Caco-2 (cell line): ENCODE results near the gene NDEL1. TPM values are rescaled to one million over a fixed set of nuclear protein-coding genes. Genes with fewer than 3 reads are reported as not detected.
"Not testable (repeated sequence)": the region's sequence is repeated elsewhere in the genome, so short reads cannot be mapped to it uniquely, and the experiment has no call there.

ENCODE experiments used
- BruUV-seq: library from RNA; stranded (reverse); fragments of 400-500 nt; replicated peaks from 2 replicates; lab custom pipeline; 2021; lab: Mats Ljungman, UMichigan
- CTCF ChIA-PET: fragments of 300-600 bp; sonication (Branson Sonifier 250); formaldehyde crosslinking; loops from one replicate; lab custom pipeline; 2022; ENCODE audit warnings: antibody characterized with exemption; lab: Charles Lee
- POLR2A ChIA-PET: fragments of 300-600 bp; sonication (Branson Sonifier 250); formaldehyde crosslinking; loops from one replicate; lab custom pipeline; 2022; ENCODE audit warnings: antibody characterized with exemption; lab: Charles Lee
- DNase-seq, 2 experiments: peaks; one replicate each; pipeline versions ENCODE4 v3.0.0 to v3.0.0-alpha.2; 2020 to 2022
- H3K27me3 ChIP-seq: replicated peaks from 2 replicates; pipeline ENCODE4 v1.6.0; 2011; ENCODE audit warnings: low read length; ENCODE audit not compliant: control insufficient read depth, insufficient read depth
- H3K36me3 ChIP-seq: 2 replicates; pipeline ENCODE4 v1.5.1; 2011; ENCODE audit warnings: low read length; ENCODE audit not compliant: control insufficient read depth, insufficient read depth
- H3K4me1 ChIP-seq: fragments of 250-450 bp; sonication (Bioruptor Pico); 2 replicates; pipeline ENCODE4 v1.5.1; 2020; ENCODE audit warnings: mild to moderate bottlenecking
- H3K4me3 ChIP-seq: 2 replicates; pipeline ENCODE4 v1.5.1; 2011; ENCODE audit warnings: low read depth, mild to moderate bottlenecking, control low read depth, low read length
- H3K9me3 ChIP-seq: fragments of 250-450 bp; sonication (Bioruptor Pico); 2 replicates; pipeline ENCODE4 v1.5.1; 2020; ENCODE audit warnings: mild to moderate bottlenecking, moderate library complexity
- H3K27ac Mint-ChIP-seq: one replicate; pipeline ENCODE4 v1.8.0; 2022; ENCODE audit warnings: mixed read lengths; ENCODE audit not compliant: unreplicated experiment
- H3K27me3 Mint-ChIP-seq: one replicate; pipeline ENCODE4 v1.8.0; 2022; ENCODE audit warnings: mixed read lengths; ENCODE audit not compliant: insufficient read depth, unreplicated experiment
- H3K36me3 Mint-ChIP-seq: one replicate; pipeline ENCODE4 v1.8.0; 2022; ENCODE audit warnings: mild to moderate bottlenecking, mixed read lengths; ENCODE audit not compliant: insufficient read depth, unreplicated experiment
- H3K4me1 Mint-ChIP-seq: one replicate; pipeline ENCODE4 v1.8.0; 2022; ENCODE audit warnings: low read depth, mixed read lengths; ENCODE audit not compliant: unreplicated experiment
- H3K4me3 Mint-ChIP-seq: one replicate; pipeline ENCODE4 v1.8.0; 2022; ENCODE audit warnings: mild to moderate bottlenecking, moderate library complexity, mixed read lengths; ENCODE audit not compliant: unreplicated experiment
- H3K9me3 Mint-ChIP-seq: one replicate; pipeline ENCODE4 v1.8.0; 2022; ENCODE audit warnings: mixed read lengths; ENCODE audit not compliant: unreplicated experiment
- CTCF ChIP-seq, 2 experiments: fragments of 200-600 bp in 1 of 2; IDR thresholded peaks; 1 replicate in 1 of 2; 2 replicates in 1 of 2; pipeline versions ENCODE4 v1.5.1 to v1.8.0; 2011 to 2022; ENCODE audit warnings: antibody characterized with exemption in 1 of 2, control low read depth in 1 of 2, inconsistent platforms in 1 of 2, low read depth in 1 of 2, low read length in 1 of 2, mild to moderate bottlenecking in 1 of 2, moderate library complexity in 1 of 2; ENCODE audit not compliant: insufficient read depth in 1 of 2, severe bottlenecking in 1 of 2, unreplicated experiment in 1 of 2
- intact Hi-C: fragments of 100-400 bp; cut with micrococcal nuclease; formaldehyde crosslinking; loops from one replicate; pipeline ENCODE4 v1.10.0; 2022; ENCODE audit not compliant: unreplicated experiment
- total RNA-seq: library from RNA; stranded (reverse); gene quantifications from 2 replicates; pipeline ENCODE4 v1.2.3, GENCODE V29; 2022

NDEL1 gene
- total RNA-seq, 1 experiment from 2014 or later = 32.2 TPM

- peaks cover 6% of the 10 kb centered on the region for H3K4me1 Mint-ChIP-seq
- no peak for DNase-seq
- no peaks in the 10 kb centered on the region for H3K27me3 ChIP-seq
- no peak overlapping the region for H3K27ac Mint-ChIP-seq
- no peaks in the 10 kb centered on the region for H3K9me3 Mint-ChIP-seq
- no peak overlapping the region for H3K4me3 ChIP-seq
- no peaks in the 10 kb centered on the region for H3K36me3 ChIP-seq
- ChIA-PET CTCF (no interaction called here), POLR2A (no interaction called here)
- TF ChIP-seq CTCF (IDR thresholded peaks at IDR 0.05; ENCODE audit: insufficient read depth in 1 of 2, low read depth in 1 of 2, low read length in 1 of 2, severe bottlenecking in 1 of 2, unreplicated experiment in 1 of 2) = no peak
- intact Hi-C loops = no loop called here
- no peak overlapping the region for H3K4me3 Mint-ChIP-seq
- no peaks in the 10 kb centered on the region for H3K4me1 ChIP-seq
- H3K9me3 ChIP-seq = no peaks in the 10 kb centered on the region
- BruUV-seq = no TSS peak
- no peaks in the 10 kb centered on the region for H3K36me3 Mint-ChIP-seq
- peaks cover 6% of the 10 kb centered on the region for H3K27me3 Mint-ChIP-seq
Observed at GRCh38 chr17:8392674-8393469, 42.8 kb upstream of the NDEL1 start.

DNA sequence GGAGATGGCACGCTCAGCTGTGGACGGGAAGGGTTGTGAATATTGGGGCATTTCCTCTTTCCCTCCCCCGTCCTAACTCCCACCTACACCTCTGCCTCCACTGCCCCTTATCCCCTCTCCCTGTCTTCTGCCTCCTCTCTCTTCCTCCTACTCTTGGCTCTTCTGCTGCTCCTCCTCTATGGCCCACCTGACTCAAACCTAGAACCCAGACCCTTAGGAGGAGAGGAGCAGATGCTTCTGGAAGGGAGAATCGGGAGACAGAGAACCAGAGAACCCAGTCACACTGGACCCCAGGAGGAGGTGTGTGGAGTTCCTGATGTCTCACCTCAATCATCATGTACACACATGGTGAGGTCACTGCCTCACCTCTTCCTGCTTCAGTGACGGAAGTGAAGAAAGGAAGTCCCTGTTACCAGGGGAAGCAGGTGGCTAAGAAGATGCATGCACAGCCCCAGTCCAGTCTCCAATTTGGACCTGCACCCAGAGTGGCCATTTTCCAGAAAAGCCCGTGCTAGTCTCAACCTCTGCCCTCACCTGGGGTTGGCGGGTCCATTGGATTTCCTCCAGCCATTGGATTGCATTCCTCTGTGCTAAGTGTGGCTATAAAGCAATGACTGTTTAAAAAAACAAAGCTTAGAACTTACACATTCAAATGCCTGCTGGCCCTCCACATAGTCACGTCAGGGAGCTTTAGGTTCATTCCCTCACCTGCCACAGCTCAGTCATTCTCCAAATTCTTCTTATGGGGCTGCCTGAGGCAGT, 42.0 kb upstream of the NDEL1 start:
- ChIA-PET CTCF (interaction anchor here (0.9 kb wide), 1 partner anchor 10 kb away, joined by 4 read pairs; no protein-coding TSS in a partner anchor), POLR2A (no interaction called here)
- intact Hi-C loops = no loop called here
- Mint-ChIP-seq H3K36me3 (no peaks in the 10 kb centered on the region), H3K9me3 (no peaks in the 10 kb centered on the region), H3K4me1 (peaks cover 6% of the 10 kb centered on the region), H3K27ac (no peak overlapping the region), H3K27me3 (peaks cover 6% of the 10 kb centered on the region), H3K4me3 (no peak overlapping the region)
- H3K27me3 ChIP-seq = no peaks in the 10 kb centered on the region
- BruUV-seq = no TSS peak
- no peak for TF ChIP-seq CTCF (IDR thresholded peaks at IDR 0.05; ENCODE audit: insufficient read depth in 1 of 2, low read depth in 1 of 2, low read length in 1 of 2, severe bottlenecking in 1 of 2, unreplicated experiment in 1 of 2)
- no peaks in the 10 kb centered on the region for H3K36me3 ChIP-seq
- no peaks in the 10 kb centered on the region for H3K9me3 ChIP-seq
- DNase-seq = no peak
- H3K4me3 ChIP-seq = no peak overlapping the region
- H3K4me1 ChIP-seq = no peaks in the 10 kb centered on the region

- H3K27me3 ChIP-seq, H3K9me3 Mint-ChIP-seq, BruUV-seq, H3K36me3 Mint-ChIP-seq, H3K4me3 ChIP-seq, POLR2A ChIA-PET, DNase-seq, H3K36me3 ChIP-seq, H3K27me3 Mint-ChIP-seq, H3K4me1 ChIP-seq, intact Hi-C loops, H3K4me1 Mint-ChIP-seq, H3K9me3 ChIP-seq, H3K4me3 Mint-ChIP-seq, H3K27ac Mint-ChIP-seq: not testable (repeated sequence)
- CTCF ChIA-PET = interaction anchor here (0.9 kb wide), 1 partner anchor 11 kb away, joined by 4 read pairs; no protein-coding TSS in a partner anchor
Observed at GRCh38 chr17:8394497-8394896, 41.2 kb upstream of the NDEL1 start.
